ENCODE measurements around the gene DYNC1I1. TPM values are rescaled to one million over a fixed set of nuclear protein-coding genes. Genes with fewer than 3 reads are reported as not detected.

The DYNC1I1 gene
- total RNA-seq, 1 experiment from 2014 or later: not detected

DNA sequence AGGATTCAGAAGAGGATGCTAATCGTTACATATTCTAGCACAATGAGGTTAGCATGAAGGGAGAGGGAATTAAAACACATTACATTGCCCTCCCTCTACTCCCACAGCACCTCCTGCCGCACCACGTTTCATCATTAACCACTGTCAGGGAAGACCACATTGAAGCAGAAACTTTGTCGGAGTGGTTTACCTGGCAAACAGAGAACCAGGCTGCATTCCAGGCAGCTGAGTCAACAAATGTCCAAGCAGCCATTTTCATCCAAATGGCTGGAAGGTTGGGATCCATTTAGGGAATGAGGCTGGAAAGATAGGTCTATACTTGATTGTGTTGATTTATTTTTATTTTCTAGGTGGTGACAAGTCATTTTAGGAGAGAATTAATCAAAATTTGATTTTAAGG, 273.6 kb downstream of the DYNC1I1 start:
- H3K4me1 Mint-ChIP-seq (ENCODE audit: insufficient read depth, unreplicated experiment): no peaks in the 10 kb centered on the region
- H3K36me3 Mint-ChIP-seq (ENCODE audit: insufficient read depth, unreplicated experiment): no peaks in the 10 kb centered on the region
- TF ChIP-seq CTCF (IDR thresholded peaks at IDR 0.05; ENCODE audit: unreplicated experiment): no peak
- ChIA-PET POLR2A (no interaction called here), CTCF (interaction anchor here (0.6 to 1.0 kb wide), 2 partner anchors 129 to 1245 kb away, joined by 3 to 4 read pairs; no protein-coding TSS in a partner anchor)
- no peak overlapping the region for H3K4me3 Mint-ChIP-seq (ENCODE audit: unreplicated experiment)
- no TSS peak for BruUV-seq (replicated peaks)
- no peak for DNase-seq (ENCODE audit: unreplicated experiment)
- no peak overlapping the region for H3K27ac Mint-ChIP-seq (ENCODE audit: low read depth, unreplicated experiment)
- intact Hi-C loops (cut with micrococcal nuclease): no loop called here
- H3K9me3 Mint-ChIP-seq (ENCODE audit: unreplicated experiment): no peaks in the 10 kb centered on the region
- peaks cover 17% of the 10 kb centered on the region for H3K27me3 Mint-ChIP-seq (ENCODE audit: insufficient read depth, unreplicated experiment)

GRCh38 chr7:96052289-96052688, 279.9 kb downstream of the DYNC1I1 start:
- no TSS peak for BruUV-seq (replicated peaks)
- no peak overlapping the region for H3K4me3 Mint-ChIP-seq (ENCODE audit: unreplicated experiment)
- CTCF ChIA-PET: interaction anchor here (0.6 kb wide), 1 partner anchor 88 kb away, joined by 3 read pairs; no protein-coding TSS in a partner anchor
- peaks cover 67% of the 10 kb centered on the region for H3K27me3 Mint-ChIP-seq (ENCODE audit: insufficient read depth, unreplicated experiment)
- no peak for TF ChIP-seq CTCF (IDR thresholded peaks at IDR 0.05; ENCODE audit: unreplicated experiment)
- H3K36me3 Mint-ChIP-seq (ENCODE audit: insufficient read depth, unreplicated experiment): no peaks in the 10 kb centered on the region
- intact Hi-C loops (cut with micrococcal nuclease): no loop called here
- H3K4me1 Mint-ChIP-seq (ENCODE audit: insufficient read depth, unreplicated experiment): no peaks in the 10 kb centered on the region
- H3K27ac Mint-ChIP-seq (ENCODE audit: low read depth, unreplicated experiment): no peak overlapping the region
- POLR2A ChIA-PET: interaction anchor here (1.3 kb wide), 1 partner anchor 23 kb away, joined by 3 read pairs; no protein-coding TSS in a partner anchor
- no peak for DNase-seq (ENCODE audit: unreplicated experiment)
- H3K9me3 Mint-ChIP-seq (ENCODE audit: unreplicated experiment): no peaks in the 10 kb centered on the region

DNA sequence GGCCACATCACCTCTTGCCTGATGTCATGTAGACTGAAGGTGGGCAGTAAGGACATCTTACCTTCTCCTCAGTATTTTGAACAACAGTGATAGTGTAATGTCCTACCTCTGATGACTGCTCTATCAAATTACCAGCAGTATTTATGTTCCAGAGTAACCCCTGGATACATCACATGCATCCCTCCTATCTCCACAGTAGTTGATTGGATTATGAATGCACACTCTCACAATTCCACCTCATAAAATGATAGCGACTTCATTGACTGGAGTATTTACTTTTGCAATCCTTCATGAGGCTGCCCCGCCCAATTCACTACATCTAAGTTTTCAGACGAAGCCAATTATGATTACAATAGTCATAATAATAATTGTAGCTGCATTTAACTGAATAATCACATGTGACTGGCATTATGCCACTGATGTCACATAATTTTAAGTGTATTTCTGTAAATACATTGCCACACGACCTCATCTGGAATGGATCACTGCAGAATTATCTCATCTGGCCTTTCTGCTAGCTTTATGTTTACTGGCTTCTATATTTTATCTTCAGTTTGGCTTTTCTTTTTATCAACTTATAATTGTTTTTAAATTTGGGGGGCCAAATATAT, 280.6 kb downstream of the DYNC1I1 start:
- Mint-ChIP-seq H3K4me3 (ENCODE audit: unreplicated experiment) (no peak overlapping the region), H3K27ac (ENCODE audit: low read depth, unreplicated experiment) (no peak overlapping the region), H3K36me3 (ENCODE audit: insufficient read depth, unreplicated experiment) (no peaks in the 10 kb centered on the region), H3K4me1 (ENCODE audit: insufficient read depth, unreplicated experiment) (no peaks in the 10 kb centered on the region), H3K27me3 (ENCODE audit: insufficient read depth, unreplicated experiment) (peaks cover 74% of the 10 kb centered on the region), H3K9me3 (ENCODE audit: unreplicated experiment) (no peaks in the 10 kb centered on the region)
- ChIA-PET CTCF (no interaction called here), POLR2A (interaction anchor here (1.3 kb wide), 1 partner anchor 23 kb away, joined by 3 read pairs; no protein-coding TSS in a partner anchor)
- no peak for DNase-seq (ENCODE audit: unreplicated experiment)
- no TSS peak for BruUV-seq (replicated peaks)
- intact Hi-C loops (cut with micrococcal nuclease): no loop called here
- no peak for TF ChIP-seq CTCF (IDR thresholded peaks at IDR 0.05; ENCODE audit: unreplicated experiment)

DNA sequence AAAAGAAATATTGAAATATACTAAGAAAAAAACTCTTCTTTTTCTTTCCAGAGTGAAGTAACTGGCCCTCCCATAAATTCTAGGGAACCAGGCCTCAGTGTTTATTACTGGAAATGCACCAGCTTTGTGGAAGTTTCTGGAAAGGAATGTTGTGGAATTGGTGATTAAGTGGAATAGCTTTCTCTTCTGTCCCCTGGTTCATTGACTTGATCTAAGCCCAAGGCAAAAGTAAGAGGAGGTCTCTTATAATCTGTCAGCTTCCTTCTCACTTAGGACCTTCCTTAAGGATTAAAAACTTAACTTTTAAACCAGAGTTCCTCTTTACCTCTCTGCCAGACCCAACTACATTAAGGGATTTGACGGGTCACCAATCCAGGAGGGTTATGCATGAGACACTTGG, 283.4 kb downstream of the DYNC1I1 start:
- Mint-ChIP-seq H3K36me3 (ENCODE audit: insufficient read depth, unreplicated experiment) (no peaks in the 10 kb centered on the region), H3K27me3 (ENCODE audit: insufficient read depth, unreplicated experiment) (peaks cover 95% of the 10 kb centered on the region), H3K4me3 (ENCODE audit: unreplicated experiment) (no peak overlapping the region), H3K9me3 (ENCODE audit: unreplicated experiment) (no peaks in the 10 kb centered on the region), H3K27ac (ENCODE audit: low read depth, unreplicated experiment) (no peak overlapping the region), H3K4me1 (ENCODE audit: insufficient read depth, unreplicated experiment) (no peaks in the 10 kb centered on the region)
- intact Hi-C loops (cut with micrococcal nuclease): no loop called here
- POLR2A ChIA-PET: no interaction called here
- CTCF ChIA-PET: interaction anchor here (0.8 kb wide), 1 partner anchor 20 kb away, joined by 3 read pairs; no protein-coding TSS in a partner anchor
- TF ChIP-seq CTCF (IDR thresholded peaks at IDR 0.05; ENCODE audit: unreplicated experiment): no peak
- DNase-seq (ENCODE audit: unreplicated experiment): no peak
- no TSS peak for BruUV-seq (replicated peaks)

Data from MCF 10A (cell line).